H1 (cell line): Measurements from ENCODE around the gene KRTAP1-3. TPM values are rescaled to one million over a fixed set of nuclear protein-coding genes. Genes with fewer than 3 reads are reported as not detected.

Experiments used
- KDM5A ChIP-seq: fragments of 200-600 bp; IDR thresholded peaks from 2 replicates; pipeline ENCODE4 v1.7.1; 2012; ENCODE audit warnings: mild to moderate bottlenecking, low read length, inconsistent platforms, mixed read lengths
- RNF2 ChIP-seq: fragments of 200-900, 300-1000 bp; sonication (generic); IDR thresholded peaks from 2 replicates; pipeline ENCODE4 v1.7.1; 2016; ENCODE audit warnings: borderline replicate concordance, low read depth, mild to moderate bottlenecking, antibody characterized with exemption, low read length; ENCODE audit not compliant: poor library complexity, severe bottlenecking; ENCODE audit errors: missing control alignments
- polyA plus RNA-seq, 7 experiments: library from polyadenylated mRNA; depleted of rRNA in 3 of 7; stranded (reverse) in 5 of 7; unstranded in 2 of 7; fragments of >200 nt in 5 of 7; fragments of 200-250 nt in 2 of 7; gene quantifications; 1 replicate in 5 of 7; 2 replicates in 1 of 7; 4 replicates in 1 of 7; pipeline versions ENCODE4 v1.2.1 to v1.2.3, GENCODE V29; 2011 to 2013; ENCODE audit warnings: missing spikeins in 2 of 7, mixed read lengths in 2 of 7
- total RNA-seq: library from RNA; stranded (reverse); fragmentation: NEBNext Ultra II Directional; extraction: Animal tissue kit (Norgen Biotek cat#: 25700); gene quantifications from 2 replicates; pipeline ENCODE4 v1.2.1, GENCODE V29; 2021

The KRTAP1-3 gene
- total and polyA plus RNA-seq, 2 of the 8 experiments (the other 6 are each of a cell fraction or from before 2014, with no cell fraction given) = not detected

- TF ChIP-seq RNF2 (no peak), KDM5A (no peak)
Observed at GRCh38 chr17:41029633-41030245, 4.9 kb downstream of the KRTAP1-3 start, which contains the start of gene KRTAP1-4 (continued).
